Measurements from ENCODE around the gene ZBTB42. TPM values are rescaled to one million over a fixed set of nuclear protein-coding genes. Genes with fewer than 3 reads are reported as not detected.

Gene ZBTB42
- total RNA-seq, 1 experiment from 2014 or later = 6.1 TPM

DNA sequence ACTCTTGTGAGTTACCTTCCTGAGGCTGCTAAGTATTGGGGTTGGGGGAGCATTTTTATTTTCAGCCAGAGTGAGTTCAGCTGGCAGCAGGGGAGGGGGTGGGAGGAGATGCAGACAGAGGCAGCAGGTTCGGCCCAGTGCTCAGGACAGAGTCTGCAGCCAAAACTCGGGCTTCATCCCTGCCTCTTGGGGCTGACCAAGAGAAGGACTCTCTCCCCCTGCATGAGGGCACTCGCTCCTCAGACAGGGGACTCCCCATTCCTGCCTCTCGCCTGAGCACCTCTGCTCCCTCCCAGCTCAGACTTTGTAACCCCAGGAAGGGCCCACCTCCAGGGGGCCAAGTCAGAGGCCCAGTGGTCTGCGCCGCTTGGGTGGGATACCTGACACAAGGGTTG lies 4.2 kb upstream of the ZBTB42 start:
- DNase-seq = no peak
- Mint-ChIP-seq H3K9me3 (no peaks in the 10 kb centered on the region; a peak in 1 of 5 replicates), H3K4me3 (peak overlapping the region; percentile 65 to 79), H3K27me3 (ENCODE audit: low read depth) (peaks cover 49% of the 10 kb centered on the region), H3K4me1 (peaks cover 36 to 60% of the 10 kb centered on the region in 2 experiments), H3K36me3 (ENCODE audit: insufficient read depth in 1 of 3, low read depth in 3 of 3) (peaks cover under 1 to 2% (median 1%) of the 10 kb centered on the region in 3 experiments; a peak in 4 of 7 replicates), H3K27ac (no peak overlapping the region)
- Histone ChIP-seq H2BK15ac (ENCODE audit: low read depth, low read length) (no peak overlapping the region), H3K23me2 (ENCODE audit: insufficient read length, low read depth, low read length, poor library complexity, severe bottlenecking) (peaks cover 21% of the 10 kb centered on the region), H3K79me1 (ENCODE audit: insufficient read depth, low read depth, low read length, poor library complexity, severe bottlenecking) (peaks cover 3% of the 10 kb centered on the region), H4K91ac (ENCODE audit: insufficient read length, low read depth, low read length) (no peak overlapping the region), H3K79me2 (ENCODE audit: insufficient read depth, low read length) (no peaks in the 10 kb centered on the region; the same call in 1 of the 2 replicates), H3K18ac (ENCODE audit: insufficient read length, low read depth, low read length) (no peak overlapping the region), H2BK5ac (ENCODE audit: insufficient read length, low read length) (no peak overlapping the region), H4K8ac (replicated peaks; ENCODE audit: insufficient read length, low read depth, low read length) (no peak overlapping the region), H4K5ac (ENCODE audit: insufficient read length, low read depth, low read length) (no peak overlapping the region), H4K20me1 (ENCODE audit: control insufficient read depth, insufficient read depth, insufficient read length) (no peaks in the 10 kb centered on the region), H3K4me2 (ENCODE audit: insufficient read depth, insufficient read length, low read length) (no peak overlapping the region), H3K27ac (ENCODE audit: insufficient read length, low read depth, low read length) (no peak overlapping the region), H3K23ac (ENCODE audit: insufficient read length, low read depth, low read length) (no peak overlapping the region), H2BK12ac (ENCODE audit: insufficient read length, low read depth, low read length) (no peak overlapping the region), H3K9ac (ENCODE audit: extremely low read depth, insufficient read length, low read length) (no peak overlapping the region), H3K9me3 (ENCODE audit: control insufficient read depth, low read depth, low read length) (no peaks in the 10 kb centered on the region), H3K27me3 (ENCODE audit: insufficient read depth, low read length) (peaks cover 13% of the 10 kb centered on the region; the same call in 1 of the 2 replicates), H2AFZ (ENCODE audit: low read length) (no peak overlapping the region), H2BK20ac (ENCODE audit: low read depth, low read length, poor library complexity, severe bottlenecking) (no peak overlapping the region), H3K4ac (ENCODE audit: low read depth, low read length) (no peak overlapping the region), H3K14ac (ENCODE audit: insufficient read depth, low read length) (no peak overlapping the region), H3T11ph (ENCODE audit: low read length) (no peak overlapping the region), H3K56ac (ENCODE audit: insufficient read length, low read depth, low read length) (no peak overlapping the region), H2AK5ac (ENCODE audit: insufficient read length, low read length) (no peak overlapping the region), H3K4me1 (ENCODE audit: insufficient read depth, low read length) (peaks cover 6% of the 10 kb centered on the region; the same call in 1 of the 2 replicates), H2BK120ac (ENCODE audit: low read depth, low read length, poor library complexity, severe bottlenecking) (no peak overlapping the region)
- WGBS (ENCODE audit: extremely low coverage, insufficient read length, low lambda C conversion rate) = no CpG with 5 or more reads among the region's 6 CpGs
- TF ChIP-seq, protein P1, sequence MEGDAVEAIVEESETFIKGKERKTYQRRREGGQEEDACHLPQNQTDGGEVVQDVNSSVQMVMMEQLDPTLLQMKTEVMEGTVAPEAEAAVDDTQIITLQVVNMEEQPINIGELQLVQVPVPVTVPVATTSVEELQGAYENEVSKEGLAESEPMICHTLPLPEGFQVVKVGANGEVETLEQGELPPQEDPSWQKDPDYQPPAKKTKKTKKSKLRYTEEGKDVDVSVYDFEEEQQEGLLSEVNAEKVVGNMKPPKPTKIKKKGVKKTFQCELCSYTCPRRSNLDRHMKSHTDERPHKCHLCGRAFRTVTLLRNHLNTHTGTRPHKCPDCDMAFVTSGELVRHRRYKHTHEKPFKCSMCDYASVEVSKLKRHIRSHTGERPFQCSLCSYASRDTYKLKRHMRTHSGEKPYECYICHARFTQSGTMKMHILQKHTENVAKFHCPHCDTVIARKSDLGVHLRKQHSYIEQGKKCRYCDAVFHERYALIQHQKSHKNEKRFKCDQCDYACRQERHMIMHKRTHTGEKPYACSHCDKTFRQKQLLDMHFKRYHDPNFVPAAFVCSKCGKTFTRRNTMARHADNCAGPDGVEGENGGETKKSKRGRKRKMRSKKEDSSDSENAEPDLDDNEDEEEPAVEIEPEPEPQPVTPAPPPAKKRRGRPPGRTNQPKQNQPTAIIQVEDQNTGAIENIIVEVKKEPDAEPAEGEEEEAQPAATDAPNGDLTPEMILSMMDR (conservative IDR thresholded peaks at IDR 0.05) = no peak
